SJSA1 (cell line): ENCODE measurements around the gene MAB21L4. TPM values are rescaled to one million over a fixed set of nuclear protein-coding genes. Genes with fewer than 3 reads are reported as not detected.

Source experiments
- DNase-seq, 2 experiments: peaks; one replicate each; pipeline ENCODE4 v3.0.0-alpha.2; 2015 to 2020; ENCODE audit warnings: low spot score in 2 of 2, low read depth in 1 of 2
- H3K27ac ChIP-seq: fragments of 250-450 bp; sonication (Bioruptor Pico); 2 replicates; pipeline ENCODE4 v1.5.1; 2020; ENCODE audit warnings: mild to moderate bottlenecking, moderate library complexity
- H3K27me3 ChIP-seq: fragments of 250-450 bp; sonication (Bioruptor Pico); replicated peaks from 2 replicates; pipeline ENCODE4 v1.5.1; 2020; ENCODE audit warnings: mild to moderate bottlenecking, moderate library complexity
- H3K36me3 ChIP-seq: fragments of 250-450 bp; sonication (Bioruptor Pico); 2 replicates; pipeline ENCODE4 v1.5.1; 2020; ENCODE audit warnings: mild to moderate bottlenecking
- H3K4me1 ChIP-seq: fragments of 250-450 bp; sonication (Bioruptor Pico); replicated peaks from 2 replicates; pipeline ENCODE4 v1.6.1; 2021; ENCODE audit warnings: mild to moderate bottlenecking
- H3K4me3 ChIP-seq: fragments of 250-450 bp; sonication (Bioruptor Pico); 2 replicates; pipeline ENCODE4 v1.5.1; 2020; ENCODE audit warnings: mild to moderate bottlenecking
- H3K9me3 ChIP-seq: fragments of 250-450 bp; sonication (Bioruptor Pico); replicated peaks from 2 replicates; pipeline ENCODE4 v1.5.1; 2020; ENCODE audit warnings: mild to moderate bottlenecking
- total RNA-seq: library from RNA; depleted of rRNA; stranded (reverse); fragments of >200 nt; shearing (Covaris generic); gene quantifications from 2 replicates; pipeline ENCODE4 v1.2.3, GENCODE V29; 2014

Gene MAB21L4
- total RNA-seq, 1 experiment from 2014 or later, result 0.42 TPM

GRCh38 chr2:240876475-240877251 is 19.3 kb downstream of the MAB21L4 start:
- H3K4me3 ChIP-seq, result no peak overlapping the region
- H3K4me1 ChIP-seq, result peaks cover 41% of the 10 kb centered on the region
- H3K36me3 ChIP-seq, result no peaks in the 10 kb centered on the region
- no peak overlapping the region for H3K27ac ChIP-seq
- DNase-seq, result no peak
- no peaks in the 10 kb centered on the region for H3K27me3 ChIP-seq
- no peaks in the 10 kb centered on the region for H3K9me3 ChIP-seq

GRCh38 chr2:240876035-240876474 is 19.9 kb downstream of the MAB21L4 start:
- H3K27ac ChIP-seq, result no peak overlapping the region; the same call in 1 of the 2 replicates
- peaks cover 41% of the 10 kb centered on the region for H3K4me1 ChIP-seq
- H3K4me3 ChIP-seq, result no peak overlapping the region
- no peaks in the 10 kb centered on the region for H3K27me3 ChIP-seq
- no peaks in the 10 kb centered on the region for H3K9me3 ChIP-seq
- DNase-seq, result no peak
- H3K36me3 ChIP-seq, result no peaks in the 10 kb centered on the region

DNA sequence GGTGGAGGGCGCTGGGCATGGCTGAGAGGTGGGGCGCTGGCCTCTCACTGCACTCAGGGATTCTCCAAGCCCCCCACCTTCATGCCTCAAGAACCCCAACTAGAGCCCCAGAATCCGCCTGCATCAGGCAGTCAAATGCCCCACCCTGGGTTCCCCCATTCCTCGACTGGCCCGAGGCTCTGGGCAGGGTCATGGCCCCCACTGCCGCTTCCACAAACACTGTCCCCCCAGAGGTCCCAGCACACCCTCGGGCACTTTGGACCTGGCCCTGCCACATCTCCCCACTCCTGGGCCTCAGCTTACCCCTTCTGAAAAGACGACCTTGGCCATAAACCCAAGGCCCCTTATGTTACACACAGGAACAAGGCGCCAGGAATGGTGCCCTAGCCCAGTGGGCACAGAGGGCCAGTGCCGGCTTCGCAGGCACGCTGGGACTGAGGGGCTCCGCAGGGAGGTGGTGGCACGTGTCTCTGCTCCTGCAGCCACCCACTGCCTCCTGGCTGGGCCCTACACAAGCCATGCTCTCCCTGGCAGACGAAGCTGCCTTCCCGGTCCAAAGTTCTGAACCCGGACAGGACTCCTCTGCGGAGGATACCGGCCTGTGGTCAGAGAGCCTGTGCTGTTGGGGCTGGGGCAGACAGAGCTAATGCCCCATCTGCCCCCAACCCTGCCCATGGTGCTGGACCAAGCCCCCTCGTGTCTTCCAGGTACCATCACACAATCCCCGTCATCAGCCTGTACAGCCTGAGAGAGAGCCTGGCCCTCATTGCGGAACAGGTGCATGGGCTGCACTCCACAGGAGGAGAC is 20.5 kb downstream of the MAB21L4 start:
- H3K36me3 ChIP-seq, result no peaks in the 10 kb centered on the region

DNA sequence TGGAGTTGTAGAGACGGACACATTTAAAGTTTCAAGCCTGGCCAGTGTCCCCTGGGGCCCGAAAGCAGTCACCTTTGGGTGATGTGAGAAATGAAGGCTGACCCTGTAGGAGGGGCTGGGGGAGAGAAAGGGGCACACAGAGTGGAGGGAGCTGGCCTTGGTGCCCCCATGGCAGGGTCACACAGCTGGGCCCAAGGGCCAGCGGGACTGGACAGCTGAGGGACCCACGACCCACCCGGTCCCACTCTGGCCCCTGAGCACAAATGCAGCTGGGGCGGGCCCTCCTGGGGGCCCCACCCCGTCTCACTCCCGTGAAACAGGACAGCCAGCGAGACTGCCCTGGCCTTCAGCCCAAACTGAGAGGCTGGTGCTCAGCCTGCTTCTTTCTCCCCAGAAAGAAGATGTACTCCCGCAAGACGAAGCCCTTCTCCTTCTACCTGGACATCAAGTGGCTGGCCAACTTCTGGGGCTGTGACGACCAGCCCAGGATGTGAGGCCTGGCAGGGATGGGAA is 21.2 kb downstream of the MAB21L4 start:
- Histone ChIP-seq H3K9me3 (no peaks in the 10 kb centered on the region), H3K4me3 (no peak overlapping the region), H3K27me3 (no peaks in the 10 kb centered on the region), H3K27ac (peak overlapping the region; percentile 91), H3K36me3 (no peaks in the 10 kb centered on the region), H3K4me1 (peaks cover 41% of the 10 kb centered on the region)
- peak in 1 of 2 experiments; percentile 70 for DNase-seq

More for the DNA sequence above, 20.5 kb downstream of the MAB21L4 start:
- no peak for DNase-seq
- Histone ChIP-seq H3K4me1 (peaks cover 41% of the 10 kb centered on the region), H3K4me3 (no peak overlapping the region), H3K27me3 (no peaks in the 10 kb centered on the region), H3K9me3 (no peaks in the 10 kb centered on the region), H3K27ac (peak overlapping the region; percentile 91)

GRCh38 chr2:240873805-240874714 is 21.9 kb downstream of the MAB21L4 start:
- Histone ChIP-seq H3K27ac (peak overlapping the region; percentile 91), H3K9me3 (no peaks in the 10 kb centered on the region), H3K4me1 (peaks cover 41% of the 10 kb centered on the region), H3K27me3 (no peaks in the 10 kb centered on the region), H3K4me3 (no peak overlapping the region), H3K36me3 (no peaks in the 10 kb centered on the region)
- peak; percentile 99 to 100 for DNase-seq

DNA sequence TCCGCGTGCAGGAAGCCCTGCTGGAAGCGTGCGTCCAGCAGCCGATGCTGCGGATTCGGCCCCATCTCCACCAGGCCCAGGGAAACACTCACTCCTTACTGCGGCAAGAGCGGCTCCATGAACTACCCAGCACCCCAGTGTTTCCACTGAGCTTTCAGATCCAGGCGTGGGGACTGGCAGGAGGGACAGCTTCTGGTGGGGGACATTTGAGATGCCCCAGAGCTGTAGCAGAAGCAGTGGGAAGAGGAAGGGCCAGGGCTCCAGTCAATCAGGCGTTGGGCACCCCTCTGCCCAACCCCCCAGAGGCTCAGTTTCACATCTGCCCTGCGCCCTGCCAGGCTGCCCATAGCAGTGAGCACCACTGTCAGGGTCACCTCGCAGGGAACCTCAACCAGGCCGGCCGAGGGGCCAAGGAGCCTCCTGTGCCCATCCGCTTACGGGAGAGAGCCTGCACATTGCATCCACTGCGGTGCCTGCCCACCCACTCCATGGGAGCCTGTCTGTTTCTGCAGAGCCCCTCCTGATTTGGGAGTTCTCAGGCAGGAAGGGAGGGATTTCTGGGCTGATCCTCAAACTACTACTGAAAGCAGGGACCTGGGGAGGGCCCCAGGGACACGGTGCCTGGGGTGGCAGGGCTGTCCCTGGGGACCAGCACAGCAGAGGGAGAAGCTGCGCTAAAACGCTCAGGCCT is 22.7 kb downstream of the MAB21L4 start:
- H3K9me3 ChIP-seq, result no peaks in the 10 kb centered on the region
- no peak for DNase-seq
- H3K4me3 ChIP-seq, result no peak overlapping the region

DNA sequence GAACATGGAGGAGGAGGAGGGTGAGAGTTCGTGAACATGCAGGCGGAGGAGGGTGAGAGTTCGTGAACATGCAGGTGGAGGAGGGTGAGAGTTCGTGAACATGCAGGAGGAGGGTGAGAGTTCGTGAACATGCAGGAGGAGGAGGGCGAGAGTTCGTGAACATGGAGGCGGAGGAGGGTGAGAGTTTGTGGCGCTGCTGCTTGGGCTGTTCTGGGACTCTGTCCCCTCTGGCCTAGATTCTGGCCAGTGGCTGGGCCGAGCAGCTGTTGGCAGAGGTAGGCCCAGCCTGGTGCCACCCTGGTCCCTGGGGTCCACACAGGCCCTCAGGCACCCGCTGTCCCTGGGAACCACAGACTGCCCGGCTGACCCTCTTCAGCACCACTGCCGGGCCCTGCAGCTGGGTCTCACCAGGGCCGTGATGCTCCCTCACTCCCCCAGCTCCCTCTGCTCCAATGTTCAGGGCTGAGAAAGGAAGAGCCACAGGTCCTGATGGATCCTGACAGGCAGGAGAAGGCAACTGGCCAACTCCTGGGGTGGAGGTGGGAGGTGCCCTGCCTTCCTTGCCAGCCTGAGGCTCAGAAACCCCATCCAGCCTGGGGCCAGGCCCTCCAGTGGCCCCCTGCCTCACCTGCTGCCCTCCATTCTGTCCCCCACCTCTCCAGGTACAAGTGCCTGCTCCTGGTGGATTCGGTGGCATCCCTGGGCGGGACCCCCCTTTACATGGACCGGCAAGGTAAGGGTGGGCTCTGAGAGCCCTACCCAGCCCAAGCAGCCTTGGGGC is 23.4 kb downstream of the MAB21L4 start:
- H3K4me3 ChIP-seq, result no peak overlapping the region
- H3K27ac ChIP-seq, result 0 out of 2 replicates have a peak overlapping the region, but pooled peaks have one; percentile 72
- H3K27me3 ChIP-seq, result no peaks in the 10 kb centered on the region
- H3K9me3 ChIP-seq, result no peaks in the 10 kb centered on the region
- H3K36me3 ChIP-seq, result no peaks in the 10 kb centered on the region
- peaks cover 41% of the 10 kb centered on the region for H3K4me1 ChIP-seq
- no peak for DNase-seq

More for the DNA sequence above, 22.7 kb downstream of the MAB21L4 start:
- Histone ChIP-seq H3K4me1 (peaks cover 41% of the 10 kb centered on the region), H3K36me3 (no peaks in the 10 kb centered on the region), H3K27me3 (no peaks in the 10 kb centered on the region), H3K27ac (peak overlapping the region; percentile 72)

- Histone ChIP-seq H3K36me3 (no peaks in the 10 kb centered on the region), H3K27ac (no peak overlapping the region), H3K27me3 (no peaks in the 10 kb centered on the region), H3K4me1 (peaks cover 37% of the 10 kb centered on the region), H3K9me3 (no peaks in the 10 kb centered on the region), H3K4me3 (no peak overlapping the region)
- DNase-seq, result peak in 1 of 2 experiments; percentile 41
Measured at GRCh38 chr2:240871071-240871958, 24.6 kb downstream of the MAB21L4 start.

GRCh38 chr2:240869956-240870875 is 25.7 kb downstream of the MAB21L4 start:
- no peak for DNase-seq
- Histone ChIP-seq H3K9me3 (no peaks in the 10 kb centered on the region), H3K27ac (no peak overlapping the region), H3K4me3 (no peak overlapping the region), H3K36me3 (no peaks in the 10 kb centered on the region), H3K27me3 (no peaks in the 10 kb centered on the region), H3K4me1 (peaks cover 26% of the 10 kb centered on the region)

- DNase-seq, result no peak
Measured at GRCh38 chr2:240869109-240869955, 26.6 kb downstream of the MAB21L4 start.

More at GRCh38 chr2:240869109-240869955, 26.6 kb downstream of the MAB21L4 start:
- peaks cover 18% of the 10 kb centered on the region for H3K4me1 ChIP-seq
- no peak overlapping the region for H3K4me3 ChIP-seq
- H3K9me3 ChIP-seq, result no peaks in the 10 kb centered on the region
- no peaks in the 10 kb centered on the region for H3K36me3 ChIP-seq
- no peaks in the 10 kb centered on the region for H3K27me3 ChIP-seq
- no peak overlapping the region for H3K27ac ChIP-seq
